GM21576 (cell line): ENCODE data around the gene RAC2.

Experiments used
- ATAC-seq: cut with Tn5 transposase; IDR thresholded peaks from one replicate; pipeline ENCODE4 v1.9.1; 2021; ENCODE audit warnings: mild to moderate bottlenecking, moderate library complexity; ENCODE audit not compliant: unreplicated experiment

Gene RAC2

DNA sequence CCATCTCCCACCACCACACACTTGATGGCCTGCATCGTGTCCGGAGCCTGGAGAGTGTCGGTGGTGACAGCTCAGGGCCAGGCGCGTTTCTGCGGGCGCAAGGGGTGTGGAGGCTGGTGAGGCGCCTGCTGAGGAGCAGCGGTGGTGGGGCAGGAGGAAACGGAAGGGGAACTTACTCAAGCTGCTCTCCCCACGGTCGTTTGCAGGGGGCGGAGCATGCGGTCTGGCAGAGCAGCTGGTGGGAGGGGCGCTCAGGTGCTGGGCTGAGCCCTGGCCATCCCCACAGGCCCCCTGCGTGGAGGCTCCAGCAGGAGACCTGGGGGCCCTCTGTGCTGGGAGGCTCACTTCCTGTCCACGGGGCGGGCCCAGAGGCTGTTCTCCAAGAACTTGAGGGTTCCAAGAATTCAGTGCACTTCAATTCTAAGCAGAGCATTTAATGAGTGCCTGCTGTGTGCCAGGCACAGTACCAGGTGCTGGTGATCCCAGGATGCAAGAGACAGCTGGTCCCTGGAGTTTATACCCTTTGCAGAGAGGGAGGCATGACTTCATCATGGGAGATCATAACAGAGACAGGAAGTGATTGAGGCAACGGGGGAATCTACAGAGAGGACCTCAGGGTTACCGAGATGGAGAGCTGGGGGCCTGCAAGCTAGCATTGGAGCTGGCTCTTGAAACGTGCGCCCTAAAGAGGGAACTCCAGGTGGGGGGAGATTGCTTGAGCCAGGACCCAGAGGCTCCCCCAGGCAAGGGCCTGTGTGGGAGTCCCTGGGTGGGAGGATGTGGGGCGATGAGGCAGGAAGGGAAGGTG is at the start of gene RAC2:
TSS of gene RAC2 (minus strand) at position 156 of the 808 bp plus-strand sequence. CDS start at position 35, 121 bp downstream.
- peak; percentile 40 for ATAC-seq

DNA sequence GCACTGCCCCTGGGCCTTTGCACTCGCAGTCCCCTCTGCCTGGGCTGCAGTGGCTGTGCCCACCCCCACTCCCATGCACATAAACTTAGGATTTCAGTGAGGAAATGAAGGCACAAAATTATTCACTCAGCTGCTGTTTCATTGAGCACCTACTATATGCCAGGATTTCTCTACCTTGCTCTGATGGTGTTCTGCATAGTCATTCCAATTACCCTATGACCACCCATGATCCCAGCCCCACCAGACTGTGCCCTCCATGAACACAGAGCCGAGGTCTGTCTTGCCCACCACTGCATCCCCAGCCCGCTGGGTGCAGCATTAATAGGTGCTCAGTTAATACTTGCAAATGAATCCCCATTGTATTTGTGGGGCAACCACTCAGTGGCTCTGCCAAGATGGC is 49.1 kb upstream of the RAC2 start:
- ATAC-seq, result no peak

DNA sequence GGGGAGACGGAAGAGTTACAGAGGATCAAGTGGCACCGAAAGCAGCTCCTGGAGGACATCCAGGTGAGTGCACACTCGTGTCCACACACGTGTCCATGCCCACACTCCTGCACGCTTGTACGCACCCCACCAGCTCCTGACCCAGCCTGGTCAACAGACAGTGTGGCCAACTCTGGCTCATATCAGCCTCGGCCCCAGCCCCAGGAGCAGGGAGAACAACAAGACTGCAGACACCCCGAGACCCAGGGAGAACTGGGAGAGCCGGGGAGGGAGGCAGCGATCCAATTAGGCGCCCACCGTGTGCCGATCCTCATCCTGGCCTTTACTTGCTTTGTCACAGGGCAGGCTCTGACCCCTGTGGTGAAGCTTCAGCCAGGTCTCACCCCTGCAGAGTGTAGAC is 48.6 kb upstream of the RAC2 start:
- ATAC-seq, result no peak

DNA sequence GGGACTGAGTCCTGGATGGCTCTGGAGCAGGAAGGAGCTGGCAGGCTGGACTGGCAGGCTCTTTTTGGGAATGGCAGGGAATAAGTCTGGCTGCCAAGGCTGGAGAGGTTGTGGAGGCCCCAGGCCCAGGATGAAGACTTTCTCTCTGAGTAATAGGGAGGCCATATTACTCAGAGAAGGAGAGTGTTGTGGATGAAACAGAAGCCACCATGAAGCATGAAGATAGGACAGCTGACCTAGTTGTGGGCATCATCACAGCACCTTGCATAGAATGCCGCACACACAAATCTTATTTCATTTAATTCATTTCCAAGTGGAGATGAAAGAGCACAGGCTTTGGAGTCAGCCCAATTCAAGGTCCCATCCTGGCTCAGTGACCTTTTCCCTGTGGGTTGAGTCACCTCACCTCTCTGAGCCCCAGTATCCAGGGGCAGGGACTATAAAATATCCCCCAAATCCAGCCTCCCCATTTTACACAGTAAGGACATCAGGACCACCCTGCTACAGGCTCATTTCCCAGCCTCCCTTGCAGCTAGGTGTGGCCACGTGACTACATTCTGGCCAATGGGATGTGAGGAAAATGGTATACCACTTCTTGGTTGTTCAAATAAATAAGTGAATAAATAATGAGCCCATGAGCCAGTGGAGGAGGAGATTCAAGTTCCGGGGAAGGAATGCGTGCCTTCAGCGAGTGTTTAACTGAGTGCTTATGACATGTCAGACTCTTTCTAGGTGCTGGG is 47.7 kb upstream of the RAC2 start:
- ATAC-seq, result no peak

DNA sequence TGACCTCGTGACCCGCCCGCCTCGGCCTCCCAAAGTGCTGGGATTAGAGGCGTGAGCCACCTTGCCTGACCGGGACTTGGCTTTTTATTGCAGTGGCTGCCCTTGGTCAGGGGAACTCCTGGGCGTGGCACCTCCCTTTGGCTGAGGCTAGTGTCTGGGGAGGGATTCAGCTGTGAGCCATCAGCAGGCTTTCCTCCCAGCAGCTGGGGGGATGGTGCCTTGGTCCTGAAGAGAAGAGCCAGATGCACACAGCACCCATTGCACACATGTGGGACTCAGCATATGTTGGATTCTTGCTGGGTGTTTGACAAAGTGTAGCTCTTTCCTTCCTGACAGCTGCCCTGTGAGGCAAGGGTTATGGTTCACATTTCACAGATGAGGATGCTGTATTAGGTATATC is 46.7 kb upstream of the RAC2 start:
- no peak for ATAC-seq

DNA sequence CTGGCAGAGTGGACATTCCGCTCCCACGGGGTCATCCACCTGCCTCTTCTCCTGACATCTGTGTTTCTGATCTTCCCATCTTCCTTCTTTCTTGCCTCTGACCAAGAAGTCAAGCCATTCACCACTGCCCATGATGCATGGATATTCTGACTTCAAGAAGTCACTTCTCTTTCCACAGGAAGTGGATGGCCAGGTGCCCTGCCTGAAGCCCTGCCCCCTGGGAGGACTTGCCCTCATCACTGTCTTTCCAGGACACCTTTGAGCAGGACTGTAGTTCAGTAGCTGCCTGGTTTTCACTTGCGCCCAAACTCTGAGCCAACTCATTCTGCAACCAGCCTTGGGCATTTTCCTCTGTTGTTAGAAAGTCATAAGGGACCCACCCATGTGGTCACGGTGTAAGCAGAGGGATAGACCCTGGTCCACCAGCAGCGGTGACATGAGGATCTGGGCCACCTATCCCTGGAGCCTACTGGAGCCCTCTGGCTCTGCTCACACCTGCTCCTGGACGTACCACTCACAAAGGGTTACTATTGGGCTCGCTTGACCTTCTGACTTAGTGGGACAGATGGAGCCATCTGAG is 45.2 kb upstream of the RAC2 start:
- ATAC-seq, result no peak

DNA sequence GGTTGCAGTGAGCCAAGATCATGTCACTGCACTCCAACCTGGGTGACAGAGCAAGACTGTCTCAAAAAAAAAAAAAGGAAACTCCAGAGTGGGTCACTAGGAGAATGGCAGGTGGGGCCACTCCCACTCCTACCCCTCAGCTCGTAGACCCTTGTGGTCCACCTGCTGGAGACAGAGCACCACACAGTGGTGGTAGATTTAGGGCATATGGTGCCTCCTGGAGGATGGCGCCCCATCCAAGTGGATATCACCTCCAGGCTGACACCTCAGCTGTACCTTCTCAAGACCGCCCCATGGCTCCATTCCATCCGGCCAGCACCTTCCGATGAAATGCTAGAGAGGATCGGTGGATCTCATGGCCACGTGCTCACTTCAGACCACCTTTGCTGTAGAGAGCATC is 44.5 kb upstream of the RAC2 start:
- no peak for ATAC-seq

DNA sequence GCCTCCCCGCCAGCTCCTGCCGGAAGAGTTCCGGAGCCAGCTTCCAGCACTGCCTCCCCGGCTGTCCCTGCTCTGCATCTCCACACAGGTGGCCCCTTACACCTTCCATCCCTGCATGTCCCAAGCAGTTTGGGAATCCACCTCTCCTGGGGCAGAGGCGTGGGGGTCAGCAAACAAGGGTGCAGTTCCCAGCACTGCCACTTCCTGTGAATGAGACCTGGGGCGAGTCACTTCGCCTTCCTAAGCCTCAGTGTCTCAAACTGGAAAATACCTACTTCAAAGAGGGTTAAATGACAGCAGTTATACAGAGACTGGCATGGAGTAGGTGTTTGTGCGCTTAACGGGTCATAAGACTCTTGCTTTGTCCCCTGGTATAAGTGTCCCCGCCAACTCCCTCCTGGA is 43.5 kb upstream of the RAC2 start:
- no peak for ATAC-seq

DNA sequence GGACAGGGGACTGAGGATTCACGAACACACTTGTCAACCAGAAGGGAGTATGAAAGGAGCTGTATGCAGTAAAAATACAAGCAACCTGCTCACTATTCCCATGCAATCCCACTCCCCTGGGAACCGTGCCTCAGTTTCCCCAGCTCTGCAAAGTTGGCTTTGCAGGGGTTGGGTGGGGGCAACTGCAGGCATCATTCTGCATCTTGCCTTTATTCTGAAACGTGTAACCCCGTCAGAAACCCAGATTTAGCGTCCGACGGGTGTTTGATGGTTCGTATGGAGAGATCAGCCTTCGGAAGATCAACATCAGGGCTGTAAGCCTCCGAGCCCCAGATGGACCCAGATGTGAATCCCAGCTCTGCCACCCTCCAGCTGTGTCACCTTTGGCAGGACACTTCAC is 41.9 kb upstream of the RAC2 start:
- ATAC-seq, result no peak

DNA sequence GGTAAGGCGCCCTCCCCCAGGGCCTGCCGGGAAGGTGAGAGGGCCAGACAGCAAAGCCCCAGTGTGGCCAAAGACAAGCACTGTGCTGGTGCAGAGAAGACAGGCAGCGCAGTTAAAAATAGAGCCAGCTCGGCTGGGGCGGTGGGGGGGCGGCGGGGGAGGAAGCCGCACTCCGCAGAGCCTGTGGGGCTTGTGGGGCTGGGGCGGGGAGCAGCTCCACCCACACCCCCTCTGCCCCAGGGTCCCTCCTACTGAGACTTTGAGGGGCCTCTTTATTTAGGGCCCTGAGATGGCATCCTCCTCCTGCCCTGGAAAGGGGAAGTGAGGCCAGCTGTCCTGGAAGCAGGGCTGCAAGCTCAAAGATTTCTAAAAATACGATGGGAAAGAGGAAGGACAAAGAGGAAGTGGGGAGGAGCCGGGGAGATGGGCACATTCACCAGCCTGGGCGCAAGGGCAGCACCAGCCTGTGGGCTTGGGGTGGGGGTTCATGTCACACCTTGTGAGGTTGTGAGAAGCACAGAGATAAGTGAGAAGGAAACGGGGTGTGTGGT is 40.8 kb upstream of the RAC2 start:
- no peak for ATAC-seq

DNA sequence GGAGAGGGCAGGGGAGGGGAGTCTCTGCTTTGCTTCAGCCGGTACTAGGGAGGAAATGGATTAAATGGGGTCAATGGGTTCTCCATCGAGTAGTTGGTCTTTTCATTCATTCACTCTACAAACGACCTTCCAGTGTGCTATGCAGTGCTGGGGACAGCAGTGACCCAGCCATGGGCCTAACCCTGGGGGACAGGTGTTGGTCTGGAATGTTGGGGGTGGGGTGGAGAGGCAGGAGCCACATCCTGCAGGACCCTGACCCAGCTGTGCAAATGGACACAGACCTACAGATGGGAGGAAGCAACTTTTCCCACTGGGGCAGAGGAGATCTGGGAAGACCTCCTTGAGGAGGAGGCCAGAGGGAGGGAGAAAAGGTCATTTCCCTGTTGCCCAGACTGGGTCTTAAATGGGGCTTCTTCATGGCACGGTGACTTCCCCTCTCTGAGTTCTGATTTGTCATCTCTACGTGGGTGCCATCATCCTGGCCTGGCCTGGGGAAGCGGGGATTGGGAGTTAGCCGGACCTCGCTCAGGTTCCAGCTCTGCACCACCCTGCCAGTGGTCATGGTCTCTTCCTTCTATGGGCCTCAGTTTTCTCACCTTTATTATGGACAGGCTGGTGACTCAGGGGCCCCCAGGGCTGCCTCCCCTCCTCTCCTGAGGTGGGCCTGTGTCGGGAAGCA is 40.2 kb upstream of the RAC2 start:
- no peak for ATAC-seq

DNA sequence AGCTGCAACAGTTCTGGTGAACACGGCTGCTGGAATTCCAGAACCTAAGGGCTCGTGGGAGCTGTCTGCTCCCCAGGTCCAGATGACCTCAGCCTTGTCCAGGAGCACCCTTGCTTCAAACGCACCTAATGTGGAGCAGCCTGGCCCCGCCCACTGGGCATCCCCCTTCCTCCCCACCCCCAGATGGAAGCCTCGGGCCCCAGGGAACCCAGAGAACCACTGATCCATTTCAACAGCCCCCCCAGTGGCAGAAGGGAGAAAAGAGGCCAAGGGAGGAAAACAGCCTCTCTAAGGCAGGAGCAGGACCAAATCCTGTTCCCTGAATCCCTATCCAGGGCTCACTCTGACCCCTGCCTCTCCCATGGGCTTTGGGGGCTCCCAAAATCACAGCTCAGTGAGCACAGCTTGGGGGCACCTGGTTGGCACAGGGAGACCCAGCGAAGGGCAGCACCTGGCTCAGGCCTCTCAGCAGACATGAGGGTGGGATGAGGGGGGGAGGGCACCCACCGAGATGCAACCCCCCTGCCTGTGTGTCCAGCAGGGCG is 39.4 kb upstream of the RAC2 start:
- no peak for ATAC-seq

DNA sequence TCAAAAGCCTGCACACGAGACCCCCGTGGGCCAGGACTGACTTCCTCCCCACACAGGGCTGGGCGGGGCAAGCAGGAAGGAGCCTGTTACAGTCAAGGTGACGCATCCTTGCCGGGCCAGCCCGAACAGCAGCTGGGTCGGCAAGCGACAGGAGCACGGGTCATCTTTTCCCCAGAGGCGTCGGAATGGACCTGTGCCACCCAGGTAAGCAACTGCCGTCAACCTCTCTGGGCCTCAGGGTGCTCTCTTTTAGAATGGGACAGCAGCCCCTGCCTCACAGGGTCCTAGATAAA is 38.3 kb upstream of the RAC2 start, which contains the start of gene CYTH4:
TSS of gene CYTH4 (plus strand) at position 124 of the 293 bp plus-strand sequence. CDS start at position 186, 62 bp downstream.
- no peak for ATAC-seq

DNA sequence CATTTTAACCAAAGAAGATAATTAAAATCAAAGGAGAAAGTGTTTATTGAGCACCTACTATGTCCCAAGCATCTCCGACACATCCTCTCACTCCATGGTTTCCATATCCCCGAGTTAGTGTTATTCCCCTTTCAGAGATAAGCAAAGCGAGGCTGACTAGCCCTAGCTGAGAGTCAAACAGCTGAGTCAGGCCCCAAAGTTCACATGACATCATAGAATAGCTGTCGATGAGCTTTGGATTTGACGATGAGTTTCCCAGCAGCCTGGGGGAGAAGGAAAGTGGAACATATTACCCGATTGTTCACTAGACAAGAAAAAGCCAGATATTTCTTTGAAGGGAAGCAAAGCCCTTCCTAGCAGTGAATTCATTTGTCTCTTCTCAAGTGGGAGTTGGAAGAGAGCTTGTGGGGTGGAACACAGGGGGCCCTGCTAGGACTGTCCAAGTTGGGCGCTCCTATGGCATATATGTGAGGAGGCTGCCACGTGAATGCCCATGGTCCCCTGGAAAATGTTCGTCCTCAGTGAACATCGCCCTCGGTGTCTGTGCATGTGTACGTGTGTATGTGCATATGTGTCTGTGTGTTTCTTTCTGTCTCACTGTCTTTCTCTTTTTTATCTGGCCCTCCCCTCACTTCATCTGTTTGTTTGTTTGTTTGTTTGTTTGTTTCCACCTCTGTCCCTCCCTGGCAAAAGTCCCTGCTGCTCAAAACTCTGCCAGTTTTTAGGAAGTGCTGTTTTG is 37.7 kb upstream of the RAC2 start:
- no peak for ATAC-seq

DNA sequence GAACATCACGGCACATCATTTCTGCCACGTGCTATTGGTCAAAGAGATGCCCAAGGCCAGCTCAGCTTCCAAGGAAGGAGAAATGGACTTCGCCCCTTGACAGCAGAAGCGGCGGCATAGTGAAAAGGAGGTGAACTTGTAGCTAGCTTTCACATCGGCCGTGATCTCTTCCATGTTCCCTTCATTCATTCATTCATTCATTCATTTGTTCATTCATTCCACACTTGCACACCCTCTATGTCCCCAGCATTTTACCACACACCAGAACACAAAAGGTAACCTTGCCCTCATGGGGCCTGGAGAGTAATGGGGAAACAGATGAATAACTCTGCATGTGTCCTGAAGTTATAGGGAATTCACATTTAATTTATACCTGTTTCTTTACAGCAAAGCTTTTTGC is 37.1 kb upstream of the RAC2 start:
- no peak for ATAC-seq

DNA sequence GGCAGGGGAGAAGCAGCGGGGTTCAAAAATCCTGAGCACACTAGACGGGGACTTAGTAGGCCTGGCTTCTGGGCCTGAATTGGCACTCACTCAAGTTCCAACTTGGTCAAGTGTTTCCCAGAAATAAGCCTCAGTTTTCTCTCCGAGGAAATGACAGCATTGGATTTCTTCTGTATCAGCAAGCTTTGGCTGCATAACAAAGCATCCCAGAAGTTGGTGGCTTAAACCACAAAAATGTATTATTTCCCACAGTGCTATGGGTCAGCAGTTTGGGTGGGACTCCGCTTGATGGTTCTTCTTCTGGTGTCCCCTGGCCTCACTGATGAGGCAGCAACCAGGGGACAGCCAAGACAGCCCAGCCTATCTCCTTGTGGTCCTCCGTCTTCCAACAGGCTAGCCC is 36.6 kb upstream of the RAC2 start:
- ATAC-seq, result no peak

DNA sequence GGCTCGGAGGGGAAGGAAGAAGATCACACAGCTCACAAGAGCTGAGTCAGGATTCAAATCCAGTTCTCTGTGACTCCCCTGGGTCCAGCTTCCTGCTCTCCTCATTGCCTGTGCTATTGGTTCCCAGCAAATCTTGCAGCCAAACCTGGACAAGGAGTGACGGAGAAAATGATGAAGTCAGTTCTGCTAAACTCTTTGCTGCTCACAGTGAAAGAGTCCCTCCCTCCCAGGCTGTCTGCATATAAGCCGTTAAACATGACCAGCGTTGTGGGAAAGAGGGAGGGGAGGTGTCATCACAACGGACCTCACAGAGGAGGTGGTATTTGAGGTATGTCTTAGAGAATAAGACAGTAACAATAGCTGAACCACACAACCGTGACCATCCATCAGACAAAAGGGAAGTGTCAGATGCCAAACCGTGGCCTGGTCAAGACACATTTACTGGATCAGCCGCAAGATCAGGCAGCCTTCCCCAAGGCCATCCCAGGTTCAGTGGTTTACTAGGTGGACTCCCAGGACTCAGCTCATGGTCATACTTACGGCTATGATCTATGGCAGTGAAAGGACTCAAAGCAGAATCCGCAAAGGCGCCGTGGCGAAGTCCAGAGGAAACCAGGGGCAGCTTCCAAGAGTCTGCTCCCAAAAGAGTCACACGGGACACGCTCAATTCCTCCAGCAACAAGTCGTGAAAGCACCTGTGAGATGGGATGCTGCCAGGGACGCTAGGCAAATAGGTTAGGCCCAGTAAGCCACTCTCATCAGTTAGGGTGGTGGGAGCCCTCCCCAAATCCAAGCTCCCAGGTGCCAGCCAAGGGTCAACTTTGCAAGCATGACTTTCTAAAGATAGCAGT is 35.5 kb upstream of the RAC2 start:
- no peak for ATAC-seq

DNA sequence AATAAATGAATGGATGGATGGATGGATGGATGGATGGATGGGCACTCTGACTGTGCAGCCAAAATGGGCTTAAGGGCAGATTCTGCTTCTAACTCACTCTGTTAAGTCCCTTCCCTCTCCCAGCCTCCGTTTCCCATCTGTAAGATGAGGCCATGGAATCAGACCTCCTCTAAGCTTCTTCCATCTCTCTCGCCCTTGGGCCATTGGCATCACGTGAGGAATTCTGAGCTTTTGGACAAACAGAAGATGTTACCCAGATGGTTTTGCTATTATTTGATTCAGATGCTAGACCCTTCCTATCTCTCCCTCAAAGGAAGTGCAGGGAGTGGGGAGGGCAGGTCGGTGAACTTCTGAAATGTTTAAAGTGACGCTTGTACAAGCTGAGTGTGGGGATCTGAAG is 34.2 kb upstream of the RAC2 start:
- ATAC-seq, result no peak

DNA sequence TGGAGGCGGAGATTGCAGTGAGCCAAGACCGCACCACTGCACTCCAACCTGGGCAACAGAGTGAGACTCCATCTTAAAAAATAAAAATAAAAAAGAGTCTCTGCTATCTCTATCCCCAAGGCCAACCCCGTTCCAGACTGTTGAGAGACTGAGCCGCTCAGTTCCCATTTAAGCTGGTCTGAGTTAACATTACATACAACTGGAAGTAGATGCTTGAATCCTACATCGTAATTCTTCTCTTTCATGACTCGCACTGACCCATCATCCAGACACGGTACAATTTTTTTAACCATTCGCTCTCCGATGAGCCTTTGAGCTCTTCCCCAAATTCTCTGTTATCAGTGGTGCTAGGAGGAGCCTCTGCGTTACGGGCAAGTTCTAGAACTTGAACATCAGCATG is 33.3 kb upstream of the RAC2 start:
- no peak for ATAC-seq
